OCI-LY7 (cell line): ENCODE data around the gene SLC25A11. TPM values are rescaled to one million over a fixed set of nuclear protein-coding genes. Genes with fewer than 3 reads are reported as not detected.
A peak's percentile ranks its signal among the peaks of the same experiment; 100 is the strongest.

Experiments
- BruUV-seq: library from RNA; stranded (reverse); fragments of 400-500 nt; replicated peaks from 2 replicates; lab custom pipeline; 2021; lab: Mats Ljungman, UMichigan
- CTCF ChIA-PET: fragments of 300-600 bp; sonication (Branson Sonifier 250); formaldehyde crosslinking; loops from one replicate; lab custom pipeline; 2022; ENCODE audit warnings: antibody characterized with exemption; ENCODE audit not compliant: unreplicated experiment; lab: Charles Lee
- POLR2A ChIA-PET: fragments of 300-600 bp; sonication (Branson Sonifier 250); formaldehyde crosslinking; loops from one replicate; lab custom pipeline; 2022; ENCODE audit warnings: antibody characterized with exemption; lab: Charles Lee
- DNase-seq: peaks from one replicate; pipeline ENCODE4 v3.0.0-alpha.2; 2015; ENCODE audit warnings: low spot score
- H2AFZ ChIP-seq: fragments of 200-600 bp; sonication (generic), shearing (Covaris generic); 2 replicates; pipeline ENCODE4 v1.6.1; 2014; ENCODE audit warnings: mild to moderate bottlenecking, antibody characterized with exemption, low read length, moderate library complexity
- H3K27ac ChIP-seq: fragments of 200-600 bp; sonication (generic); 2 replicates; pipeline ENCODE4 v1.5.1; 2014; ENCODE audit warnings: mixed run types, low read depth, mild to moderate bottlenecking, moderate library complexity, low read length, inconsistent platforms; ENCODE audit not compliant: poor library complexity, severe bottlenecking
- H3K36me3 ChIP-seq: fragments of 200-600 bp; sonication (generic); 2 replicates; pipeline ENCODE4 v1.6.1; 2014; ENCODE audit warnings: mild to moderate bottlenecking, antibody characterized with exemption, low read length, moderate library complexity, mixed read lengths; ENCODE audit not compliant: insufficient read depth
- H3K4me1 ChIP-seq: fragments of 200-600 bp; sonication (generic); 2 replicates; pipeline ENCODE4 v1.5.1; 2014; ENCODE audit warnings: mild to moderate bottlenecking, low read length; ENCODE audit not compliant: insufficient read depth, poor library complexity, severe bottlenecking
- H3K4me2 ChIP-seq: fragments of 200-600 bp; sonication (generic); 2 replicates; pipeline ENCODE4 v1.6.1; 2014; ENCODE audit warnings: mild to moderate bottlenecking, low read length
- H3K4me3 ChIP-seq: fragments of 200-600 bp; sonication (generic); 2 replicates; pipeline ENCODE4 v1.5.1; 2014; ENCODE audit warnings: mild to moderate bottlenecking, low read depth, low read length; ENCODE audit not compliant: poor library complexity, severe bottlenecking
- H3K79me2 ChIP-seq: fragments of 200-600 bp; sonication (generic); 2 replicates; pipeline ENCODE4 v1.6.1; 2016; ENCODE audit warnings: low read depth, mild to moderate bottlenecking, low read length, moderate library complexity, mixed read lengths; ENCODE audit not compliant: insufficient read depth
- H3K9me2 ChIP-seq: fragments of 200-600 bp; sonication (generic); 2 replicates; pipeline ENCODE4 v1.6.1; 2016; ENCODE audit warnings: mild to moderate bottlenecking, low read length, mixed read lengths; ENCODE audit not compliant: insufficient read depth
- H3K9me3 ChIP-seq: fragments of 200-600 bp; sonication (generic); 2 replicates; pipeline ENCODE4 v1.6.1; 2014; ENCODE audit warnings: mild to moderate bottlenecking, mixed run types, low read length, mixed read lengths
- H4K20me1 ChIP-seq: fragments of 200-600 bp; sonication (generic); 2 replicates; pipeline ENCODE4 v1.6.1; 2014; ENCODE audit warnings: mild to moderate bottlenecking, antibody characterized with exemption, low read length, moderate library complexity, mixed read lengths; ENCODE audit not compliant: insufficient read depth
- EZH2phosphoT487 ChIP-seq: fragments of 200-600 bp; sonication (generic); IDR thresholded peaks from 2 replicates; pipeline ENCODE4 v1.6.1; 2018; ENCODE audit warnings: low read depth, borderline replicate concordance, mild to moderate bottlenecking, mixed run types, antibody characterized with exemption, low read length, moderate library complexity, mixed read lengths
- intact Hi-C: fragments of 100-400 bp; cut with micrococcal nuclease; formaldehyde crosslinking; loops from one replicate; pipeline ENCODE4 v1.10.0; 2022; ENCODE audit not compliant: unreplicated experiment
- total RNA-seq, 2 experiments: library from RNA; depleted of rRNA in 1 of 2; stranded (reverse); fragments of >200 nt in 1 of 2; shearing (Covaris generic) in 1 of 2; gene quantifications; 2 replicates each; pipeline ENCODE4 v1.2.3, GENCODE V29; 2014 to 2022
- TF ChIP-seq, protein P1 (sequence below): fragments of 200-600 bp; sonication (generic); conservative IDR thresholded peaks from 2 replicates; pipeline ENCODE4 v1.5.1; 2014; ENCODE audit warnings: mild to moderate bottlenecking, antibody characterized with exemption, low read length, moderate library complexity, mixed read lengths

Gene SLC25A11
- total RNA-seq, 2 experiments from 2014 or later, result 68.2 to 80.6 TPM

- H3K27ac ChIP-seq, result no peak overlapping the region
- DNase-seq, result no peak
- H3K9me2 ChIP-seq, result no peaks in the 10 kb centered on the region
- BruUV-seq, result TSS peak; percentile 72
- POLR2A ChIA-PET, result no interaction called here
- no peaks in the 10 kb centered on the region for H3K79me2 ChIP-seq
- H3K36me3 ChIP-seq, result peaks cover 36% of the 10 kb centered on the region; the same call in 1 of the 2 replicates
- no peak overlapping the region for H3K4me2 ChIP-seq
- no peak overlapping the region for H2AFZ ChIP-seq
- H4K20me1 ChIP-seq, result no peaks in the 10 kb centered on the region
- intact Hi-C loops, result no loop called here
- H3K9me3 ChIP-seq, result no peaks in the 10 kb centered on the region
- TF ChIP-seq EZH2phosphoT487, result no peak
- TF ChIP-seq, protein P1, sequence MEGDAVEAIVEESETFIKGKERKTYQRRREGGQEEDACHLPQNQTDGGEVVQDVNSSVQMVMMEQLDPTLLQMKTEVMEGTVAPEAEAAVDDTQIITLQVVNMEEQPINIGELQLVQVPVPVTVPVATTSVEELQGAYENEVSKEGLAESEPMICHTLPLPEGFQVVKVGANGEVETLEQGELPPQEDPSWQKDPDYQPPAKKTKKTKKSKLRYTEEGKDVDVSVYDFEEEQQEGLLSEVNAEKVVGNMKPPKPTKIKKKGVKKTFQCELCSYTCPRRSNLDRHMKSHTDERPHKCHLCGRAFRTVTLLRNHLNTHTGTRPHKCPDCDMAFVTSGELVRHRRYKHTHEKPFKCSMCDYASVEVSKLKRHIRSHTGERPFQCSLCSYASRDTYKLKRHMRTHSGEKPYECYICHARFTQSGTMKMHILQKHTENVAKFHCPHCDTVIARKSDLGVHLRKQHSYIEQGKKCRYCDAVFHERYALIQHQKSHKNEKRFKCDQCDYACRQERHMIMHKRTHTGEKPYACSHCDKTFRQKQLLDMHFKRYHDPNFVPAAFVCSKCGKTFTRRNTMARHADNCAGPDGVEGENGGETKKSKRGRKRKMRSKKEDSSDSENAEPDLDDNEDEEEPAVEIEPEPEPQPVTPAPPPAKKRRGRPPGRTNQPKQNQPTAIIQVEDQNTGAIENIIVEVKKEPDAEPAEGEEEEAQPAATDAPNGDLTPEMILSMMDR, result 0 out of 2 replicates have a peak, but pooled peaks have one; percentile 34
- H3K4me3 ChIP-seq, result no peak overlapping the region
- H3K4me1 ChIP-seq, result no peaks in the 10 kb centered on the region
- CTCF ChIA-PET, result no interaction called here
Observed at GRCh38 chr17:4895657-4896331, 44.1 kb downstream of the SLC25A11 start.

DNA sequence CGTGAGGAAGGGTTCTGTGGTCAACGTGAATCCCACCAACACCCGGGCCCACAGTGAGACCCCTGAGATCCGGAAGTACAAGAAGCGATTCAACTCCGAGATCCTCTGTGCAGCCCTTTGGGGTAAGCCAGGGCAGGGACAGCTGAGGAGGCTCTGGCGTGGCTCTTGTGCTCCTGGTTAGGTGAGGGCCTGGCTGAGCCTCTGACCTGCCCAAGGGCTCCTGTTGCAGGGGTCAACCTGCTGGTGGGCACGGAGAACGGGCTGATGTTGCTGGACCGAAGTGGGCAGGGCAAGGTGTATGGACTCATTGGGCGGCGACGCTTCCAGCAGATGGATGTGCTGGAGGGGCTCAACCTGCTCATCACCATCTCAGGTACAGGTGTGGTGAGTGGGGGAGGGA is 44.7 kb downstream of the SLC25A11 start:
- no peak overlapping the region for H3K4me2 ChIP-seq
- intact Hi-C loops, result no loop called here
- no peaks in the 10 kb centered on the region for H3K9me2 ChIP-seq
- H3K4me1 ChIP-seq, result no peaks in the 10 kb centered on the region
- TF ChIP-seq, protein P1, result no peak
- no peak for TF ChIP-seq EZH2phosphoT487
- H3K4me3 ChIP-seq, result no peak overlapping the region
- DNase-seq, result no peak
- no TSS peak for BruUV-seq
- no peak overlapping the region for H2AFZ ChIP-seq
- no peak overlapping the region for H3K27ac ChIP-seq
- ChIA-PET POLR2A (no interaction called here), CTCF (no interaction called here)
- H3K36me3 ChIP-seq, result peaks cover 42% of the 10 kb centered on the region
- no peaks in the 10 kb centered on the region for H3K9me3 ChIP-seq
- H4K20me1 ChIP-seq, result no peaks in the 10 kb centered on the region
- no peaks in the 10 kb centered on the region for H3K79me2 ChIP-seq

DNA sequence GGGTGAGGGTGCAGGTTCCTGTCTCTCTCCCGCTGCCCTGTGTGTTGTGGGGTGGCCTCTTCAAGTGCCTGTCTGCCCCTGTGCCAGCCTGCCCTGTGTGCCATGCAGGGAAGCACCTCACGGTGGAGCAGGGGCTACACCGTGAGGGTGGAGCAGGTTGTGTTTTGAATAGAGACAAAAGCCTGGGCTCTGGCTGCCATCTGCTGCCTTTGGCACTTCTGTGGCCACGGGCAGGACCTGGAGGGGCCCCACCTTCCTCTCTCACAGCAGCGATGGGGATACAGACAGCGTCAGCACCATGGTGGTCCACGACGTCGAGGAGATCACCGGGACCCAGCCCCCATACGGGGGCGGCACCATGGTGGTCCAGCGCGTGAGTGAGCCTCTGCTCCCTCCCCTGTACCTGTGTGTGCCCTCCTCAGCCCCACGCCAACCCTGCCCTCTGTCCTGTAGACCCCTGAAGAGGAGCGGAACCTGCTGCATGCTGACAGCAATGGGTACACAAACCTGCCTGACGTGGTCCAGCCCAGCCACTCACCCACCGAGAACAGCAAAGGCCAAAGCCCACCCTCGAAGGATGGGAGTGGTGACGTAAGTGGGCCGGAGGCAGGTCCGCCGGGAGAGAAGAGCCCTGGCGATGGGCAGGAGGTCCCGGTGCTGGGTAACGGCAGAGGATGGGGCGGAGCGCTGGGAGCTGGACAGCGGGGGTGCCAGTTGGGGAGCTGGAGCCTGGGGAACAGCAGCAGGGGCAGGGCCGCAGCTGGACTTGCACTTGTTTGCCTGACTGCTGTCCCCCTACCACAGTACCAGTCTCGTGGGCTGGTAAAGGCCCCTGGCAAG is 45.9 kb downstream of the SLC25A11 start:
- TF ChIP-seq, protein P1, result no peak
- no peak for TF ChIP-seq EZH2phosphoT487
- Histone ChIP-seq H3K4me1 (no peaks in the 10 kb centered on the region), H3K27ac (no peak overlapping the region), H2AFZ (no peak overlapping the region), H3K9me3 (no peaks in the 10 kb centered on the region), H3K4me2 (no peak overlapping the region), H3K79me2 (no peaks in the 10 kb centered on the region), H4K20me1 (no peaks in the 10 kb centered on the region), H3K9me2 (no peaks in the 10 kb centered on the region), H3K4me3 (no peak overlapping the region), H3K36me3 (peaks cover 48% of the 10 kb centered on the region)
- ChIA-PET POLR2A (no interaction called here), CTCF (no interaction called here)
- DNase-seq, result no peak
- BruUV-seq, result no TSS peak
- intact Hi-C loops, result no loop called here
